DND-41 (cell line): ENCODE results near the gene MAPK7.

Source experiments
- EZH2 ChIP-seq: IDR thresholded peaks from 3 replicates; pipeline ENCODE4 v1.6.1; 2012; ENCODE audit warnings: borderline replicate concordance, low read depth, mild to moderate bottlenecking, moderate library complexity, low read length, inconsistent platforms; ENCODE audit not compliant: severe bottlenecking
- TF ChIP-seq, protein P1 (sequence below): IDR thresholded peaks from 2 replicates; pipeline ENCODE4 v1.5.1; 2012; ENCODE audit warnings: borderline replicate concordance, low read length, moderate library complexity, mild to moderate bottlenecking; ENCODE audit not compliant: poor library complexity, severe bottlenecking; ENCODE audit errors: extremely low read depth

DNA sequence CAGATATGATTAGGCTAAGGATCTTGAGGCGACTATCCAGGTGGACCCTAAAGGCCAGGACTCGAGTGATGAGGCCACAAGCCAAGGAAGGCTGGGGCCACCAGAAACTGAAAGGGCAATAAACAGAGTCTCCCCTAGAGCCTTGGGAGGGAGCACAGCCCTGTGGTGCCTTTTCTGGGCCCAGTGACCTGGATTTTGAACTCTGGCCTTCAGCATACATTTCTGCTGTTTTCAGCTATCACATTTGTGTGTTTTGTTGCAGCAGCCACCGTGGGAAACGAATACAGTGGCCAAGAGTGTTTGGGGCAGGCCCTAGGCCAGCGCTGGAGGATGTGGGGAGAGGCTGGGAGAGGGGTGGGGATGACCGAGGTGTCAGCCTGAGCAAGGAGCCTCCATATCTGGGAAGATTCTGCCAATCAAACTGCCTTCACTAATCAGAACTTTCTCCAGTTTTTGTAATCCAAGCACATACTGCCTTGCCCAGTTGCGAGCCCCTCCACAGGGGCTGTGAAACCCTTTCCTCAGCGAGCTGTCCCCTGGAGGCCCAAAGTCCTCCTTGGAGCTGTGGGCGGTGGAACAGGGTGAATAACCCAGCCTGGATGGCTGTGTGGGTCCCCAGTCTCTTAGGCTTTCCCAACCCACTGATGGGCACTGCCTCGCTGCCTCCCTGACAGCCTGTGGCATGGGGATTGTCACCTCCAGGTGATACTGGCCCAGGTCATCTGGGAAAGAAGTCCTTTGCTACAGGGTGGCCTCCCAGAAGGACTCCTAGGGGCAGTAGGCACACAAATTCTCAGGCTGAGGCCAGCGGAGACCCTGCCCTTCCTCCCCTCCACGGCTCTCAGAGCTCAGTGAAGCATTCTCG is 32.6 kb upstream of the MAPK7 start:
- TF ChIP-seq, protein P1, sequence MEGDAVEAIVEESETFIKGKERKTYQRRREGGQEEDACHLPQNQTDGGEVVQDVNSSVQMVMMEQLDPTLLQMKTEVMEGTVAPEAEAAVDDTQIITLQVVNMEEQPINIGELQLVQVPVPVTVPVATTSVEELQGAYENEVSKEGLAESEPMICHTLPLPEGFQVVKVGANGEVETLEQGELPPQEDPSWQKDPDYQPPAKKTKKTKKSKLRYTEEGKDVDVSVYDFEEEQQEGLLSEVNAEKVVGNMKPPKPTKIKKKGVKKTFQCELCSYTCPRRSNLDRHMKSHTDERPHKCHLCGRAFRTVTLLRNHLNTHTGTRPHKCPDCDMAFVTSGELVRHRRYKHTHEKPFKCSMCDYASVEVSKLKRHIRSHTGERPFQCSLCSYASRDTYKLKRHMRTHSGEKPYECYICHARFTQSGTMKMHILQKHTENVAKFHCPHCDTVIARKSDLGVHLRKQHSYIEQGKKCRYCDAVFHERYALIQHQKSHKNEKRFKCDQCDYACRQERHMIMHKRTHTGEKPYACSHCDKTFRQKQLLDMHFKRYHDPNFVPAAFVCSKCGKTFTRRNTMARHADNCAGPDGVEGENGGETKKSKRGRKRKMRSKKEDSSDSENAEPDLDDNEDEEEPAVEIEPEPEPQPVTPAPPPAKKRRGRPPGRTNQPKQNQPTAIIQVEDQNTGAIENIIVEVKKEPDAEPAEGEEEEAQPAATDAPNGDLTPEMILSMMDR, result no peak
- TF ChIP-seq EZH2, result no peak
